ENCODE results near the gene LRRC45. TPM values are rescaled to one million over a fixed set of nuclear protein-coding genes. Genes with fewer than 3 reads are reported as not detected.

LRRC45 gene
- total and polyA plus RNA-seq, 12 donors, result 1.2 to 24.5 (median 12.6) TPM

DNA sequence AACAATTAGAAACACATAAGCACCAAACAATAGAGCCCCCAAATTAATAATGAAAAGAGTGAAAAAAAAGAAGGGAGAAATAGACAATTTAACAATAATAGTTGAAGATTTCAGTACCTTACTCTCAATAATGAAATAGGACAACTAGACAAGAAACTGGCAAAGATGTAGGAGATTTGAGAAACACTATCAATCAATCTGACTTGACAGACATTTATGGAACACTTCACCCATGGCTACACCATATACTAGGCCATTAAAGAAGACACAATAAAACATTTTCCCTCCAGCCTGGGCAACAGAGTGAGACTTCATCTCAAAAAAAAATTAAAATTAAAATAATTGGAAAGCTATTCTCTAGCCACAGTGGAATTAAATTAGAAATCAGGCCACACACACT is 47.5 kb downstream of the LRRC45 start:
- Histone ChIP-seq H3K4me1 (replicated peaks in 1 of 2) (peaks cover 5 to 7% of the 10 kb centered on the region in 2 donors), H3K27ac (no peak overlapping the region), H3K9me3 (replicated peaks in 1 of 3) (no peaks in the 10 kb centered on the region), H3K36me3 (replicated peaks in 1 of 2) (no peaks in the 10 kb centered on the region), H3K4me3 (no peak overlapping the region), H3K27me3 (no peaks in the 10 kb centered on the region)
- TF ChIP-seq, protein P1, sequence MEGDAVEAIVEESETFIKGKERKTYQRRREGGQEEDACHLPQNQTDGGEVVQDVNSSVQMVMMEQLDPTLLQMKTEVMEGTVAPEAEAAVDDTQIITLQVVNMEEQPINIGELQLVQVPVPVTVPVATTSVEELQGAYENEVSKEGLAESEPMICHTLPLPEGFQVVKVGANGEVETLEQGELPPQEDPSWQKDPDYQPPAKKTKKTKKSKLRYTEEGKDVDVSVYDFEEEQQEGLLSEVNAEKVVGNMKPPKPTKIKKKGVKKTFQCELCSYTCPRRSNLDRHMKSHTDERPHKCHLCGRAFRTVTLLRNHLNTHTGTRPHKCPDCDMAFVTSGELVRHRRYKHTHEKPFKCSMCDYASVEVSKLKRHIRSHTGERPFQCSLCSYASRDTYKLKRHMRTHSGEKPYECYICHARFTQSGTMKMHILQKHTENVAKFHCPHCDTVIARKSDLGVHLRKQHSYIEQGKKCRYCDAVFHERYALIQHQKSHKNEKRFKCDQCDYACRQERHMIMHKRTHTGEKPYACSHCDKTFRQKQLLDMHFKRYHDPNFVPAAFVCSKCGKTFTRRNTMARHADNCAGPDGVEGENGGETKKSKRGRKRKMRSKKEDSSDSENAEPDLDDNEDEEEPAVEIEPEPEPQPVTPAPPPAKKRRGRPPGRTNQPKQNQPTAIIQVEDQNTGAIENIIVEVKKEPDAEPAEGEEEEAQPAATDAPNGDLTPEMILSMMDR (IDR thresholded peaks at IDR 0.05), result no peak
- no peak for TF ChIP-seq POLR2A (IDR thresholded peaks at IDR 0.05)
- intact Hi-C loops (cut with DNase I), result no loop called here
- no peak for DNase-seq

DNA sequence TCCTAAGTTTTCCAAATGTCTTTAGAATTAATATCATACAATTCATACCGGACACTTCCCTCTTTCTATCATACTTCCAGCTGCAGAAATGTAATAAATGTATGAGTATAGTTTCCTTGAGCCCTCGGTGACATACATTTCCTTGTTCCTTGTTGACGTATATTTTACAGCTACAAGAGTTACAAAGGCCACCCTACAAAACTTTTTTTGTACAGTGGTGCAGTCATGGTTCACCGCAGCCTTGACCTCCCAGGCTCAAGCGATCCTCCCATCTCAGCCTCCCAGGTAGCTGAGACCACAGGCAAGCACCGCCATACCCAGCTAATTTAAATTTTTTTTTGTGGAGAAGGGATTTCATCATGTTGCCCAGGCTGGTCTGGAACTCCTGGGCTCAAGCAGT is 49.7 kb downstream of the LRRC45 start:
- Histone ChIP-seq H3K4me3 (no peak overlapping the region), H3K36me3 (replicated peaks in 1 of 2) (no peaks in the 10 kb centered on the region), H3K27ac (no peak overlapping the region), H3K9me3 (replicated peaks in 1 of 3) (no peaks in the 10 kb centered on the region), H3K27me3 (no peaks in the 10 kb centered on the region), H3K4me1 (replicated peaks in 1 of 2) (no peaks in the 10 kb centered on the region)
- TF ChIP-seq POLR2A (IDR thresholded peaks at IDR 0.05), result no peak
- TF ChIP-seq, protein P1 (IDR thresholded peaks at IDR 0.05), result no peak
- intact Hi-C loops (cut with DNase I), result no loop called here
- 79 to 89% (median 84%) methylated on average over 6 of the region's 6 CpGs for WGBS, 4 donors
- no peak for DNase-seq

DNA sequence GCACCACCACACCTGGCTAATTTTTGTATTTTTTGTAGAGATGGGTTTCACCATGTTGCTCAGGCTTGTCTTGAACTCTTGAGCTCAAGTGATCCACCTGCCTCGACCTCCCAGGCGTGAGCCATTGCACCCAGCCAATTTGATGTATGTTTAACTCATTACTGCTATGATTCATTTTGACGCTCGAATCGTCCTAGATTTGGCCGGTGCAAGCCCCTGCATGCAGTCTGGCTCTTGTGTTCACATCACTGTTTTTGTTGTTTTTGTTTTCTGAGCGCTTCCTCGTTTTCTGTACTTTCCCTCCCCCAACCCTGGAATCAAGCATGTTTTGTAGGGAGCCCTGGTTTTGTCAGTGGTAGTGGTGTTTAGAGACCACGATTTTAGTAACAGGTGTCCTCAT is 50.3 kb downstream of the LRRC45 start:
- Histone ChIP-seq H3K4me3 (no peak overlapping the region), H3K9me3 (replicated peaks in 1 of 3) (no peaks in the 10 kb centered on the region), H3K4me1 (replicated peaks in 1 of 2) (no peaks in the 10 kb centered on the region), H3K36me3 (replicated peaks in 1 of 2) (peaks cover 0 to 3% of the 10 kb centered on the region in 2 donors), H3K27ac (no peak overlapping the region), H3K27me3 (no peaks in the 10 kb centered on the region)
- WGBS, 4 donors, result 81 to 85% (median 83%) methylated on average over 9 of the region's 9 CpGs
- no peak for TF ChIP-seq POLR2A (IDR thresholded peaks at IDR 0.05)
- TF ChIP-seq, protein P1 (IDR thresholded peaks at IDR 0.05), result no peak
- intact Hi-C loops (cut with DNase I), result no loop called here
- DNase-seq, result no peak

DNA sequence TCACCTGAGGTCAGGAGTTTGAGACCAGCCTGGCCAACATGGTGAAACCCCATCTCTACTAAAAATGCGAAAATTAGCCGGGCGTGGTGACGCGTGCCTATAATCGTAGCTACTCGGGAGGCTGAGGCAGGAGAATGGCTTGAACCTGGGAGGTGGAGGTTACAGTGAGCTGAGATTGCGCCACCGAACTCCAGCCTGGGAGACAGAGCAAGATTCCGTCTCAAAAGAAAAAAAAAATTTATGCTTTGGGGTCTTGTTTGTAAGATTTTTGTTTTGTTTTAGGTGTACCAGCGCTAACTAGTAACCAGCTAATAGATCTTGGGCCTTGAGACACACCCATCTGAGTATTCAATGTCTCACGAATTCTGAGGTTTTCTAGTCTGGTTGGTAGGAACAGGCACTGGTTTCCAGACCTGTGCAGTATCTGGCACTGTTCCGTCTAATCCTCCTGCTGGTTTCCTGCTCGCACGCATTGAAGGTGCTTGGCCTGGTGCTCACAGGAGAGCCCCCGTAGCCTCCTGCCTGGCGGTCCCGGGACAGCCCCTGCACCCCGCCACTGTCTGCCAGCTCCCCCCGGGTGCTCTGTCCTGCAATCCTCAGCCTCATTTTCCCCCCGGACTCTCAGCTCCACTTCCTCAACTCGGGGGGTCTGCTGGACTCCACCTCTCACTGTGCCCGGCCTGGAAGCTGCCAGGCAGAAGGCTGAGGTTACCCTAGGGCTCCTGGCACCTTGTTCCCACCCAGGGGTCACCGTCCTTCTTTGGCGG is 53.1 kb downstream of the LRRC45 start:
- no peak for DNase-seq
- Histone ChIP-seq H3K4me3 (no peak overlapping the region), H3K9me3 (replicated peaks in 1 of 3) (no peaks in the 10 kb centered on the region), H3K27me3 (no peaks in the 10 kb centered on the region), H3K27ac (no peak overlapping the region), H3K36me3 (replicated peaks in 1 of 2) (peaks cover 0 to 29% of the 10 kb centered on the region in 2 donors), H3K4me1 (replicated peaks in 1 of 2) (no peaks in the 10 kb centered on the region)
- 83 to 92% (median 87%) methylated on average over 25 of the region's 25 CpGs for WGBS, 4 donors
- TF ChIP-seq, protein P1 (IDR thresholded peaks at IDR 0.05), result no peak
- TF ChIP-seq POLR2A (IDR thresholded peaks at IDR 0.05), result no peak
- intact Hi-C loops (cut with DNase I), result no loop called here

Data from adrenal gland (tissue), 12 donors.